ENCODE data around the gene ORMDL2.

ORMDL2 gene

GRCh38 chr12:55789171-55789570 lies 28.7 kb upstream of the ORMDL2 start:
- TF ChIP-seq CTCF (IDR thresholded peaks at IDR 0.05; ENCODE audit: control extremely low read depth, extremely low read depth, low read depth, missing control alignments) = no peak
- POLR2A ChIA-PET = no interaction called here
- CTCF ChIA-PET = interaction anchor here (1.2 to 2.4 kb wide), 3 partner anchors 10 to 51 kb away, joined by 3 to 9 read pairs (median 6); no protein-coding TSS in a partner anchor
- no peak for DNase-seq (ENCODE audit: extremely low spot score)

GRCh38 chr12:55789893-55790292 lies 27.9 kb upstream of the ORMDL2 start:
- DNase-seq (ENCODE audit: extremely low spot score) = no peak
- POLR2A ChIA-PET = no interaction called here
- CTCF ChIA-PET = interaction anchor here (2.4 kb wide), 1 partner anchor 51 kb away, joined by 9 read pairs; no protein-coding TSS in a partner anchor
- TF ChIP-seq CTCF (IDR thresholded peaks at IDR 0.05; ENCODE audit: control extremely low read depth, extremely low read depth, low read depth, missing control alignments) = no peak

- POLR2A ChIA-PET = interaction anchor here (2.6 kb wide), 1 partner anchor 22 kb away, joined by 6 read pairs; the partner anchor contains the start of genes ORMDL2 and SARNP
- DNase-seq (ENCODE audit: extremely low spot score) = no peak
- no peak for TF ChIP-seq CTCF (IDR thresholded peaks at IDR 0.05; ENCODE audit: control extremely low read depth, extremely low read depth, low read depth, missing control alignments)
- CTCF ChIA-PET = interaction anchor here (1.0 to 2.5 kb wide), 15 partner anchors 10 to 229 kb away, joined by 3 to 7 read pairs (median 4); partner anchors contain the start of genes ORMDL2 and SARNP
Measured at GRCh38 chr12:55795950-55796349, 21.9 kb upstream of the ORMDL2 start.

GRCh38 chr12:55797068-55797467 lies 20.8 kb upstream of the ORMDL2 start:
- ChIA-PET POLR2A (no interaction called here), CTCF (interaction anchor here (1.2 to 2.5 kb wide), 11 partner anchors 10 to 228 kb away, joined by 3 to 7 read pairs (median 4); no protein-coding TSS in a partner anchor)
- no peak for TF ChIP-seq CTCF (IDR thresholded peaks at IDR 0.05; ENCODE audit: control extremely low read depth, extremely low read depth, low read depth, missing control alignments)
- DNase-seq (ENCODE audit: extremely low spot score) = no peak

- POLR2A ChIA-PET = no interaction called here
- CTCF ChIA-PET = interaction anchor here (0.9 to 2.5 kb wide), 9 partner anchors 9 to 62 kb away, joined by 3 to 7 read pairs (median 4); no protein-coding TSS in a partner anchor
- TF ChIP-seq CTCF (IDR thresholded peaks at IDR 0.05; ENCODE audit: control extremely low read depth, extremely low read depth, low read depth, missing control alignments) = no peak
- no peak for DNase-seq (ENCODE audit: extremely low spot score)
Measured at GRCh38 chr12:55797550-55797949, 20.3 kb upstream of the ORMDL2 start.

- no peak for DNase-seq (ENCODE audit: extremely low spot score)
- ChIA-PET CTCF (interaction anchor here (1.2 to 2.2 kb wide), 2 partner anchors 9 to 12 kb away, joined by 3 to 7 read pairs; no protein-coding TSS in a partner anchor), POLR2A (interaction anchor here (0.7 kb wide), 1 partner anchor 12 kb away, joined by 3 read pairs; no protein-coding TSS in a partner anchor)
- no peak for TF ChIP-seq CTCF (IDR thresholded peaks at IDR 0.05; ENCODE audit: control extremely low read depth, extremely low read depth, low read depth, missing control alignments)
Measured at GRCh38 chr12:55806982-55807381, 10.9 kb upstream of the ORMDL2 start.
